ENCODE measurements around the gene HSP90AA1.
A peak's percentile ranks its signal among the peaks of the same experiment; 100 is the strongest.
"Not testable (repeated sequence)": the region's sequence is repeated elsewhere in the genome, so short reads cannot be mapped to it uniquely, and the experiment has no call there.

HSP90AA1 gene

GRCh38 chr14:102092806-102093205 is 6.0 kb upstream of the HSP90AA1 start:
- no peak for DNase-seq

GRCh38 chr14:102090713-102091112 is 3.9 kb upstream of the HSP90AA1 start:
- DNase-seq: no peak

GRCh38 chr14:102089621-102090343 is 2.9 kb upstream of the HSP90AA1 start:
- no peak for DNase-seq

GRCh38 chr14:102088012-102088792 is 1.4 kb upstream of the HSP90AA1 start:
- DNase-seq: peak; percentile 85

- no peak for DNase-seq
Measured at GRCh38 chr14:102087762-102088011, 843 bp upstream of the HSP90AA1 start.

GRCh38 chr14:102086709-102086971 is 204 bp downstream of the HSP90AA1 start:
- no peak for DNase-seq

- peak; percentile 88 for DNase-seq
Measured at GRCh38 chr14:102085948-102086708, 716 bp downstream of the HSP90AA1 start.

GRCh38 chr14:102085488-102085887 is 1.4 kb downstream of the HSP90AA1 start:
- no peak for DNase-seq

GRCh38 chr14:102084931-102085330 is 1.9 kb downstream of the HSP90AA1 start:
- DNase-seq: no peak

- not testable (repeated sequence) for DNase-seq
Measured at GRCh38 chr14:102084522-102084921, 2.3 kb downstream of the HSP90AA1 start.

GRCh38 chr14:102081231-102082080 is 5.4 kb downstream of the HSP90AA1 start:
- no peak for DNase-seq

GRCh38 chr14:102080183-102081080 is 6.4 kb downstream of the HSP90AA1 start:
- no peak for DNase-seq

- DNase-seq: no peak
Measured at GRCh38 chr14:102079700-102079979, 7.2 kb downstream of the HSP90AA1 start.

GRCh38 chr14:102078831-102079699 is 7.8 kb downstream of the HSP90AA1 start:
- DNase-seq: no peak

- not testable (repeated sequence) for DNase-seq
Measured at GRCh38 chr14:102078361-102078791, 8.5 kb downstream of the HSP90AA1 start.

GRCh38 chr14:102077382-102077709 is 9.5 kb downstream of the HSP90AA1 start:
- DNase-seq: no peak

- DNase-seq: no peak
Measured at GRCh38 chr14:102075155-102075554, 11.7 kb downstream of the HSP90AA1 start.

- no peak for DNase-seq
Measured at GRCh38 chr14:102074415-102074964, 12.4 kb downstream of the HSP90AA1 start.

GRCh38 chr14:102071283-102071998 is 15.4 kb downstream of the HSP90AA1 start:
- no peak for DNase-seq

GRCh38 chr14:102066041-102066451 is 20.8 kb downstream of the HSP90AA1 start:
- no peak for DNase-seq

All from activated effector memory CD4-positive, alpha-beta T cell treated with anti-CD3 and anti-CD28 coated beads, Interleukin-2, amount 50 U/mL, for 16 hours (primary cell).